HG02870 (cell line): ENCODE results near the gene HSPB3.
"Not testable (repeated sequence)": the region's sequence is repeated elsewhere in the genome, so short reads cannot be mapped to it uniquely, and the experiment has no call there.

Experiments
- ATAC-seq: cut with Tn5 transposase; IDR thresholded peaks from one replicate; pipeline ENCODE4 v1.9.1; 2021; ENCODE audit warnings: mild to moderate bottlenecking, moderate library complexity; ENCODE audit not compliant: unreplicated experiment

Gene HSPB3

DNA sequence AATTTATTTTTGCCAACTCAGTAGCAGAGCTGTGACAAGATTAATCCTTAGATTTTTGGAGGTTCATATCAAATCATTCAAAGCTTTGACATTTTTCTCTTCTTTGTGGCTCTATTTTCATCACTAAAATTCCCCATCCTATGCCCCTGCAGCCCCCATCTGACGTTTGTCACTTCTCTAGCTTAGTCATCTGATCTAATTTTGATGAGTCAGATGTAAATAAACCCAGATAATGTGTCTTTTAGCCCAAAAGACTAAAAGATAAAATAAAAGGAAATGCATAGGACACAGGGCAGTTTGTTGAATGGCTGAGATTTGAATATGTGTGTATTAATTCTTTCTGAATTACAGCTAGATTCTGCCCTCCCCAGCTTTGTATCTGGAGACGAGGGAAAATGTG, 897 bp upstream of the HSPB3 start:
- ATAC-seq = no peak

DNA sequence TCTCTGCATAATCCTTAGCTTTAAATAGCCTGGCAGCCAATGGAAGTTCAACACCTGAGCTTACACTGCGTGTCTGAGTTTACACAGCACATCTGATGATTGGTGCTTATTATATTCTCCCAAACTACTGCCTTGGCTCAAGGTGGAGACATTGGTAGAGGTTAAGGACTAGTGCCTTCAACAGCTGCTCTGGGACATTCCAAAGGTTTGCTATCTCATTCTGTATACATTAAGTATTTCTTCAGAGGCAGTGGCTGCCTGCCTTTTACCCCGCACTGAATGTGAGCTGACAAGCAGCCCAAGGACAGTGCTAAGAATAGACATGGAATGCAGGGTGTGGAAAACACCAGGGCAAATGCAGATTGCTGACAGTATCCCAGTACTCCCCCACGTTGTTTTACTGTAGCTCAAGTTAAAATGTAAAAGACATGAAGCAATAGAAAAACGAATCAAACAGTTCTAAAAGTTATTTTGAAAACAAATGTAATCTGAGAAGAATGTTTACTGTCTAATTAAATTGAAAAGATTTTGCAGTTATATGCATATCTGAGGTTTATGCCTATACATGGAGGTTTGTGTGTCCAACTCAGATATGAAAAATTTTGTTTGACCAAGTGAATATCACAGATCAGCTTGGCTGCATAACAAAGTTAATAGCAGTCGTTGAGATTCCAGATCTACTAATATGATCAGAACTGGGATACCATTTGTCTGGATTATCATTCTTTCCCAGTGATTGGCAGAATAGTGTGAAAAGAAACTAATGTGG, 1.8 kb downstream of the HSPB3 start:
- ATAC-seq = no peak

GRCh38 chr5:54458221-54458620, 2.7 kb downstream of the HSPB3 start:
- no peak for ATAC-seq

DNA sequence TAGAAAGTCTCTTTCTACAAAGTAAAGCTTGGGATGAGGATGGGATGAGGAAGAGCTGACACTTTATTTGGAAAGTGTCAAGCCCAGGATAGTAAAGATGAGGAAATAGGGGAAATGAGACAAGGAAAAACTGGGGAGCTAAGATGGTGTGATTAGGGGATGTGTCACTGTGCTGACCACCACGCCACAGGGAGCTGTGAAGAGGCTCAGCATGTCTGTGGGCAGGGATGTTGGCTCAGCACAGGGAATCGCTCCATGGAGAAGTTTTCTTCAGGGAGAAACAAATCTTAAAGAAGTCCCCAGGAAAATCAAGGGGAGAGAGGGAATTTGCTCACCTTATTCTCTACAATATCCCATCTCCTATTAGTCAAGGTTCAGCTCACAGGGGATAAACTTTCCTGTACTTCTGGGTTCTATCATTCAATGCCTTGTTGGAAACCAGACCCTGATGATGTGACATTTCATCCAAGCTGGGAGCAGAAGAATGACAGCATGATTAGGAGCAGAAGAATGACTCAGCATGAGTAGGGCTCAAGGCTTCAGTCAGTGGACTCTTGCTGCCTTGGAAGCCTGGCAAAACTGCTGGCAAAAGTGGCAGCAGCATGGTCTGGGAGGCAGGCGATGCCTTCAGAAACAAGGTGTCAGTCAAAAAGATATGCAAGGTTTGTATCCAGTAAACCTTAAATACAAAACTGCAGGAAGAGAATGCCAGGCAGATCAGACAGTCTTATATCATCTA, 4.9 kb downstream of the HSPB3 start:
- no peak for ATAC-seq

DNA sequence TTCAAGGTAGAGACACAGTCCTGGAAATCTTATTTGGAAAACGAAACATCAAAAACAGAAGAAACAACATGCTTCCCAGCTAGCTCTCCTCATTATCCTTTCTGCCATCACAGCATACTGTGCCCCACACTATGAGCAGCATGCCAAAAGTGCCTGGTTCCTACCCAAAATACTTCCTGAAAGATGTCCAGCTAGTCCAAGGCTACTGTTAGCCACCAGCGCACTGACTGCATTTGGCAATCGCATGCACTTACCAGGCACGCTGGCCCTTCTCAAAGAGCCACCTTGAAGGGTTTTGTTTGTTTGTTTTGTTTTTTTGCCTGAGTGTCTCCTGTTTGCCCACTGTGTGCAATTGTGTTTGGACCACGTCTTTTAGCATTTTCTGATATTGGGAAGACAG, 6.8 kb downstream of the HSPB3 start:
- no peak for ATAC-seq

- ATAC-seq = no peak
Measured at GRCh38 chr5:54463713-54464112, 8.2 kb downstream of the HSPB3 start.

- ATAC-seq = peak; percentile 96
Measured at GRCh38 chr5:54469622-54470021, 14.1 kb downstream of the HSPB3 start.

- ATAC-seq = no peak
Measured at GRCh38 chr5:54470128-54470527, 14.6 kb downstream of the HSPB3 start.

- ATAC-seq = no peak
Measured at GRCh38 chr5:54470677-54471076, 15.2 kb downstream of the HSPB3 start.

DNA sequence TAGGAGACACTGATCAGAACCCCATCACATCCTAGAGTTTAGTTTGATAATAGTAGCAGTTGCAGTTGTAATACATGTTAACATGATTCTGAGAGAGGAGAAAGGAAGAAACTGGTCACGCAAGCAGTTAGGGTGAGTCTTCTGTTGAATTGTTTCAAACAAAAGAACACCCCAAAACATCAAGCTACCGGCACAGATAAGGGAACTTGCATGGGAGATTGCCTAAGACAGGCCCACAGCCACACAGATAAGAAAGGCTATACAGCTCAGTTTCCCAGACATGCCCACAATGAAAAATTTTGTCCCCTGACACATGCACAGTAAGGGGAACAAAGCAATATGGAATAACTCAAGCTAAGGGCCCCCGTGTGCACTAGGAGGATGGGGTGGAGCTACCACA, 15.9 kb downstream of the HSPB3 start:
- no peak for ATAC-seq

- no peak for ATAC-seq
Measured at GRCh38 chr5:54476682-54477081, 21.2 kb downstream of the HSPB3 start.

DNA sequence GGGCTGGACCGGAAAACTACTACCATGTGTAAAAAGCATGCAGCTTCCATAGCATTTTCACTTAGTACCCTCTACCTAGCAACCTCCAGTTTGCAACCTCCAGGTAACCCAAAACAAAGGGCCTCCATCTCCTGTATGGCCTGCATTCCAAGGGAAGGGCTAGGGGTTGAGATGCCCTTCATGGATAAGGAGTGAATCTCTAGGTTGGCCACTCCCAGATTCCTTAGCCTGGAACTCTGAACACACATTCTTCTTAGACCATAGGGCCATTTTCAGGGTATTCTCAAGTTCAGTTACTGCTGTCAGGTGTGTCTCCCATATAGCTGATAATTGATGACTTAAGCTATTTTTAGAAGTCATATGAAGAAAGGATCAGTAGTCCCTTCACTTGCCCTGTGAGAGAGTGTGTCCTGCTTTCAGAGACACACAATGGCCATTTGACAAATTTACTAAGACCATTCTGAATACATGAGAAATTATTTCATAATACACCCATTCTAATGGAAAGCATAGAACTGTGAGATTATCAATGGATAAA, 22.5 kb downstream of the HSPB3 start:
- no peak for ATAC-seq

DNA sequence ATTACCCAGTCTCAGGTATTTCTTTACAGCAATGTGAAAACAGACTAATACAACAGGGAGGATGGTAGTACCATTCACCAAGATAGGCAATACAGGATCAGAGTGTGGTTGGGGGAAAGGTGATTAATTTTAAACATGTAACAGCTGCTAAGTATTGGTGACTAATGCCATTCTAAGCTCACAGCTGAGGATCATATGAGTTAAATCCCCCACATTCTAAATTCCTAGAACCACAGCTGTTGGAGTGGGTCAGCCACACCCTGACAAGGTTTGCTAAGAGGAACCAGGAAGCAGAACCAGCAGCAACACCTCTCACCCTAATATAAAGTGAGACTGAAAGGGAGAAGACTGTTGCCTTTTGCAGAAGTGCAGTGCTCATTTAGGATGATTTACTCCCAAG, 24.8 kb downstream of the HSPB3 start:
- ATAC-seq = no peak

DNA sequence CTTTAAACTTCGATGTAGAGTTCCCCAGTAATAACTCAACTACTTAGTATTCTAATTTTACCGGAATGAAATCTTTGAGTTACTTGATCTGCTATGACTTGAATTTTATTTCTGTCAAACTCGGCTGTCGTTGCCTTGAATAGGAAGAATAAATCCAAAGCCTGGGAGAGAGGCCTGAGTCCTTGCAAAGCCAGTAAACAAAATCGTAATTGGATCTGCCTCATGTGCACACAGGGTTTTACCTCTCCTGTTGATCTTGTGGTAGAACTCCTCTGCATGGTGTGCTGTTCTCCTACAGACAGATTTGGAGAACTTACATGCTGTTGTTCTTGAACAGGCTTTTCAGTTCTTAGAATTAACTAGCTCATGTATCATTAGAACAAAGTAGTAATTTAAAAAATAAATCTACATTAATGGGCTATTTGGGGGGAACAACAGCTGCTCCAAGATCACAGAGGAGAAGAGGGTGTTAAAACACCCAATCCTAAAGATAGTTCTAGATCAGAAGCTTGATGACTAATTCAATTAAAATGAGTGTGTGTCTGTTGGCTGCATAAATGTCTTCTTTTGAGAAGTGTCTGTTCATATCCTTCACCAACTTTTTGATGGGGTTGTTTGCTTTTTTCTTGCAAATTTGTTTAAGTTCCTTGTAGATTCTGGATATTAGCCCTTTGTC, 28.9 kb downstream of the HSPB3 start:
- no peak for ATAC-seq

DNA sequence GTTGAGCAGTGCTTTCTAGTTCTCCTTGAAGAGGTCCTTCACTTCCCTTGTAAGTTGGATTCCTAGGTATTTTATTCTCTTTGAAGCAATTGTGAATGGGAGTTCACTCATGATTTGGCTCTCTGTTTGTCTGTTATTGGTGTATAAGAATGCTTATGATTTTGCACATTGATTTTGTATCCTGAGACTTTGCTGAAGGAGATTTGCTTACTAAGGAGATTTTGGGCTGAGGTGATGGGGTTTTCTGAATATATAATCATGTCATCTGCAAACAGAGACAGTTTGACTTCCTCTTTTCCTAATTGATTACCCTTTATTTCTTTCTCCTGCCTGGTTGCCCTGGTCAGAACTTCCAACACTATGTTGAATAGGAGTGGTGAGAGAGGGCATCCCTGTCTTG, 30.2 kb downstream of the HSPB3 start:
- not testable (repeated sequence) for ATAC-seq

GRCh38 chr5:54489648-54489979, 34.1 kb downstream of the HSPB3 start:
- not testable (repeated sequence) for ATAC-seq

- ATAC-seq = no peak
Measured at GRCh38 chr5:54491326-54491725, 35.8 kb downstream of the HSPB3 start.

DNA sequence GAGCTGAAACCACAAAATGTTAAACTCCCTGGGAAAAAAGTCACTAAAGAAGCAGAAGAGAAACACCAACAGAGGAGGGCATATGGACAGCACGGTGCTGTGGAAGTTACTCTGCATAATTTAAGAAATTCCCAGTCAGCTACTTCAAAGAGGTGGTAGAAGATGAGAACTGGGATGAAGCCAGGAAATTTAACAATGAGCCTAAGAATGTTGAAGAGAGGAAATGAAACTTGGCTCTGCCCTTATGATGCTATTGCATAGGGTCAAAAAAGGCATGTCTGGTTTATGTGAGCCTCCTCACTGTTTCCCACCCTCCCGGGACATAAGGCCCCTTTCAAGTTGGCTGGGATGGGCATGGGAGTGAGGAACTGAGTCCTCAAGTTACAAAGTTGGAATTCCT, 36.7 kb downstream of the HSPB3 start:
- no peak for ATAC-seq

GRCh38 chr5:54495027-54495426, 39.5 kb downstream of the HSPB3 start:
- no peak for ATAC-seq
